A673 (cell line): ENCODE data around the gene GPC1.

Source experiments
- CTCF ChIP-seq: fragments of 300-800, 200-600 bp; sonication (generic); conservative IDR thresholded peaks from 2 replicates; pipeline ENCODE4 v1.5.1; 2017; ENCODE audit warnings: low read depth, mild to moderate bottlenecking, antibody characterized with exemption, low read length, moderate library complexity, mixed read lengths
- EZH2 ChIP-seq: fragments of 200-600 bp; sonication (generic); IDR thresholded peaks from 2 replicates; pipeline ENCODE4 v1.6.1; 2017; ENCODE audit warnings: borderline replicate concordance, low read depth, mild to moderate bottlenecking, mixed read lengths, antibody characterized with exemption, low read length; ENCODE audit not compliant: poor library complexity, severe bottlenecking

GRCh38 chr2:240467659-240468302 is 32.3 kb downstream of the GPC1 start:
- TF ChIP-seq CTCF = no peak
- no peak for TF ChIP-seq EZH2
